PC-3 (cell line): ENCODE measurements around the gene MACROD2. TPM values are rescaled to one million over a fixed set of nuclear protein-coding genes. Genes with fewer than 3 reads are reported as not detected.
A peak's percentile ranks its signal among the peaks of the same experiment; 100 is the strongest.

Experiments used
- ATAC-seq: fragments of 200-7000 bp; cut with Tn5 transposase; 2 replicates; pipeline ENCODE4 v1.9.1; 2020; ENCODE audit warnings: mild to moderate bottlenecking, moderate library complexity
- BruUV-seq: library from RNA; stranded (reverse); fragments of 400-500 nt; replicated peaks from 2 replicates; lab custom pipeline; 2021; lab: Mats Ljungman, UMichigan
- CTCF ChIA-PET: fragments of 300-600 bp; sonication (Branson Sonifier 250); formaldehyde crosslinking; loops from one replicate; lab custom pipeline; 2022; ENCODE audit warnings: antibody characterized with exemption; lab: Charles Lee
- POLR2A ChIA-PET: fragments of 300-600 bp; sonication (Branson Sonifier 250); formaldehyde crosslinking; loops from one replicate; lab custom pipeline; 2022; ENCODE audit warnings: antibody characterized with exemption; ENCODE audit not compliant: unreplicated experiment; lab: Charles Lee
- DNase-seq: peaks from one replicate; pipeline ENCODE4 v3.0.0-alpha.2; 2015
- H2AFZ ChIP-seq: fragments of 300-600 bp; sonication (generic); 2 replicates; pipeline ENCODE4 v1.6.0; 2016; ENCODE audit warnings: antibody characterized with exemption, low read length
- H3F3A ChIP-seq: fragments of 300-600 bp; sonication (generic); one replicate; pipeline ENCODE4 v1.6.0; 2017; ENCODE audit warnings: antibody characterized with exemption, low read length, control low read depth, mild to moderate bottlenecking; ENCODE audit not compliant: unreplicated experiment
- H3K27ac ChIP-seq: fragments of 300-600 bp; sonication (generic); 2 replicates; pipeline ENCODE4 v1.5.1; 2016; ENCODE audit warnings: mild to moderate bottlenecking, low read length
- H3K27me3 ChIP-seq: fragments of 300-600 bp; sonication (generic); 2 replicates; pipeline ENCODE4 v1.6.1; 2016; ENCODE audit warnings: low read length, mixed read lengths
- H3K36me3 ChIP-seq: fragments of 300-600 bp; sonication (generic); 2 replicates; pipeline ENCODE4 v1.6.1; 2016; ENCODE audit warnings: low read depth, mixed run types, low read length, mixed read lengths
- H3K4me1 ChIP-seq: fragments of 300-600 bp; sonication (generic); 2 replicates; pipeline ENCODE4 v1.5.1; 2016; ENCODE audit warnings: low read length; ENCODE audit not compliant: insufficient read depth
- H3K4me2 ChIP-seq: fragments of 300-600 bp; sonication (generic); 2 replicates; pipeline ENCODE4 v1.6.0; 2016; ENCODE audit warnings: low read length
- H3K4me3 ChIP-seq: fragments of 300-600 bp; sonication (generic); 2 replicates; pipeline ENCODE4 v1.5.1; 2016; ENCODE audit warnings: mild to moderate bottlenecking, low read length, mixed read lengths
- H3K79me2 ChIP-seq: fragments of 300-600 bp; sonication (generic); 2 replicates; pipeline ENCODE4 v1.6.1; 2017; ENCODE audit warnings: low read length, mixed read lengths
- H3K9ac ChIP-seq: fragments of 300-600 bp; sonication (generic); 2 replicates; pipeline ENCODE4 v1.6.0; 2016; ENCODE audit warnings: mild to moderate bottlenecking, low read length
- H3K9me2 ChIP-seq: fragments of 300-600 bp; sonication (generic); replicated peaks from 2 replicates; pipeline ENCODE4 v1.6.1; 2016; ENCODE audit warnings: mixed run types, low read length, mixed read lengths
- H3K9me3 ChIP-seq: fragments of 300-600 bp; sonication (generic); 2 replicates; pipeline ENCODE4 v1.6.1; 2016; ENCODE audit warnings: low read length, mixed read lengths
- H4K20me1 ChIP-seq: fragments of 300-600 bp; sonication (generic); 2 replicates; pipeline ENCODE4 v1.6.1; 2016; ENCODE audit warnings: low read length, mixed read lengths
- EZH2 ChIP-seq: fragments of 300-600 bp; sonication (generic); IDR thresholded peaks from one replicate; pipeline ENCODE4 v1.6.1; 2017; ENCODE audit warnings: antibody characterized with exemption, mild to moderate bottlenecking, low read length; ENCODE audit not compliant: unreplicated experiment
- EZH2phosphoT487 ChIP-seq: fragments of 300-600 bp; sonication (generic); IDR thresholded peaks from 2 replicates; pipeline ENCODE4 v1.6.1; 2018; ENCODE audit warnings: mild to moderate bottlenecking, antibody characterized with exemption, low read length, borderline replicate concordance
- intact Hi-C: fragments of 100-400 bp; cut with micrococcal nuclease; formaldehyde crosslinking; loops from 2 replicates; pipeline ENCODE4 v1.9.0; 2023
- total RNA-seq: library from RNA; depleted of rRNA; stranded (reverse); fragments of >200 nt; gene quantifications from 2 replicates; pipeline ENCODE4 v1.2.3, GENCODE V29; 2014
- TF ChIP-seq, protein P1 (sequence below): fragments of 300-600 bp; sonication (generic); conservative IDR thresholded peaks from 2 replicates; pipeline ENCODE4 v1.5.1; 2017; ENCODE audit warnings: antibody characterized with exemption, low read depth, mild to moderate bottlenecking, low read length

MACROD2 gene
- total RNA-seq, 1 experiment from 2014 or later, result 3.1 TPM

DNA sequence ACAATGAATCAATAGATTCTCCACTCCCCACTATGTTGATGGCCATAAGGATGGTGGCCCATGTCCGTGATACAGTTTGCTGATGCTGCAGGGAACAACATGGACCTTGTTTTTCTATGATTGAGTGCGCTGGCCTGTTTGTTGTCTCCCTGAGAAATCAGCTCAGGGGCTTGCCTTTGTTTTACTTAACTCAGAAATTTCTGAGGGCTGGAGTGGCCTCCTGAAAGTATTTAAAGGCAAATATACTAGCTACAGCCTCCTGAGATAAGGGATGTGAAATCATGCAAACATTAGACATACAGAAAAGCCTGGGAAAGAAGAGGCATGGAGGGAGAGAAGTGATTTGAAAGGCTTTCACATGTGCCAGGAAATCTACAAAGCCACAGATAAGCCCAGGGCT, 512.4 kb downstream of the MACROD2 start:
- intact Hi-C loops, result no loop called here

DNA sequence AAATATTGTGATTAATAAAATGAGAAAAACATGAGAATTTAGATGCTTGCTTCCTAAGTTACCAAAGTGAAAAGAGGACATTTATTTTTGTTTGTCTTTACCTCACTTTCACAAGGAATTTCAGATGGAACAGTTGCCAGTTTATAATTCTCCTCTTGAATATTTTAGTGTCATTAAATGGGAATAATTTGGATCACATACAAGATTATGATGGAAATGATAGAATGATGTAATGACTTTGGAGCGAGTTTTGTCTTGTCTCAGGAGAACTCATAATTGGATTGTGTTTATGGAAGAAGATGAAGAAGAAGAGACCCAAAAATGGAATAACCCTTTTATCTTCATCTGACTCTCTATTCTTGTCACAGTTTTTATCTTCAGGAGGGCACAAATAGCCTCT, 515.0 kb downstream of the MACROD2 start:
- Histone ChIP-seq H3K27me3 (no peaks in the 10 kb centered on the region), H3K79me2 (no peaks in the 10 kb centered on the region), H4K20me1 (no peaks in the 10 kb centered on the region), H3K9me3 (no peaks in the 10 kb centered on the region), H3K27ac (no peak overlapping the region), H3K9ac (no peak overlapping the region), H3K4me1 (no peaks in the 10 kb centered on the region), H3F3A (no peaks in the 10 kb centered on the region), H3K36me3 (no peaks in the 10 kb centered on the region), H2AFZ (no peak overlapping the region), H3K4me2 (no peak overlapping the region), H3K4me3 (no peak overlapping the region), H3K9me2 (no peaks in the 10 kb centered on the region)
- BruUV-seq, result no TSS peak
- ATAC-seq, result no peak
- TF ChIP-seq, protein P1, sequence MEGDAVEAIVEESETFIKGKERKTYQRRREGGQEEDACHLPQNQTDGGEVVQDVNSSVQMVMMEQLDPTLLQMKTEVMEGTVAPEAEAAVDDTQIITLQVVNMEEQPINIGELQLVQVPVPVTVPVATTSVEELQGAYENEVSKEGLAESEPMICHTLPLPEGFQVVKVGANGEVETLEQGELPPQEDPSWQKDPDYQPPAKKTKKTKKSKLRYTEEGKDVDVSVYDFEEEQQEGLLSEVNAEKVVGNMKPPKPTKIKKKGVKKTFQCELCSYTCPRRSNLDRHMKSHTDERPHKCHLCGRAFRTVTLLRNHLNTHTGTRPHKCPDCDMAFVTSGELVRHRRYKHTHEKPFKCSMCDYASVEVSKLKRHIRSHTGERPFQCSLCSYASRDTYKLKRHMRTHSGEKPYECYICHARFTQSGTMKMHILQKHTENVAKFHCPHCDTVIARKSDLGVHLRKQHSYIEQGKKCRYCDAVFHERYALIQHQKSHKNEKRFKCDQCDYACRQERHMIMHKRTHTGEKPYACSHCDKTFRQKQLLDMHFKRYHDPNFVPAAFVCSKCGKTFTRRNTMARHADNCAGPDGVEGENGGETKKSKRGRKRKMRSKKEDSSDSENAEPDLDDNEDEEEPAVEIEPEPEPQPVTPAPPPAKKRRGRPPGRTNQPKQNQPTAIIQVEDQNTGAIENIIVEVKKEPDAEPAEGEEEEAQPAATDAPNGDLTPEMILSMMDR, result no peak
- TF ChIP-seq EZH2, result no peak
- no peak for TF ChIP-seq EZH2phosphoT487
- intact Hi-C loops, result no loop called here
- POLR2A ChIA-PET, result no interaction called here
- CTCF ChIA-PET, result no interaction called here
- no peak for DNase-seq

More for the DNA sequence above, 512.4 kb downstream of the MACROD2 start:
- ChIA-PET POLR2A (no interaction called here), CTCF (no interaction called here)
- H3K4me1 ChIP-seq, result no peaks in the 10 kb centered on the region
- H2AFZ ChIP-seq, result no peak overlapping the region
- H3K27me3 ChIP-seq, result no peaks in the 10 kb centered on the region
- no peaks in the 10 kb centered on the region for H3K79me2 ChIP-seq
- no peak overlapping the region for H3K27ac ChIP-seq
- DNase-seq (no peak), ATAC-seq (no peak)
- H4K20me1 ChIP-seq, result no peaks in the 10 kb centered on the region
- no peak overlapping the region for H3K4me3 ChIP-seq
- H3K36me3 ChIP-seq, result no peaks in the 10 kb centered on the region
- no peak overlapping the region for H3K4me2 ChIP-seq
- no TSS peak for BruUV-seq
- H3K9me2 ChIP-seq, result no peaks in the 10 kb centered on the region
- no peak overlapping the region for H3K9ac ChIP-seq
- no peaks in the 10 kb centered on the region for H3K9me3 ChIP-seq
- TF ChIP-seq EZH2phosphoT487 (no peak), EZH2 (no peak)
- TF ChIP-seq, protein P1, result no peak
- H3F3A ChIP-seq, result no peaks in the 10 kb centered on the region

DNA sequence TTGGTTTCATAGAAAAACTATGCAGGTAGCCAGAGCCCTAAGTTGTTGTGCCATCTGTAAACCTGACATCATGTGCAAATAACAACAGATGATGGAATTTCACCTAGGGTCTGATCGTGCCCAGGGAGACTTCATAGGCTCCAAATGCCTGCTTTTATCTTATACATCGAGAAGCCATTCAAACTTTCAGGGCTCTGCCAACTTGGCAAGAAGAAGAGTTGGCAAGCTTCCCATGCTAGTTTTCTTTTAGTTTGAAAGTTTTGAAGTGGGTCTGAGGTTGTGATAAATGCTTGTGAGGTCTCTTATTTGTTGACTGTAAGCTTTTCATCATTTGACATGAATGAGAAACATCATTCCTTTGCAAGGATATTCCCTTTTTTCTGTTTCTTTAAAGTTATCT, 517.5 kb downstream of the MACROD2 start:
- POLR2A ChIA-PET, result no interaction called here
- no peaks in the 10 kb centered on the region for H3K36me3 ChIP-seq
- no peaks in the 10 kb centered on the region for H3K9me3 ChIP-seq
- no peaks in the 10 kb centered on the region for H3K27me3 ChIP-seq
- intact Hi-C loops, result no loop called here
- H3K79me2 ChIP-seq, result no peaks in the 10 kb centered on the region
- no peaks in the 10 kb centered on the region for H3K9me2 ChIP-seq
- CTCF ChIA-PET, result no interaction called here
- no TSS peak for BruUV-seq
- H4K20me1 ChIP-seq, result no peaks in the 10 kb centered on the region
- H3K27ac ChIP-seq, result no peak overlapping the region
- H3K4me1 ChIP-seq, result no peaks in the 10 kb centered on the region
- ATAC-seq (no peak), DNase-seq (peak; percentile 23)
- no peaks in the 10 kb centered on the region for H3F3A ChIP-seq
- H3K4me3 ChIP-seq, result no peak overlapping the region
- no peak overlapping the region for H3K9ac ChIP-seq
- H3K4me2 ChIP-seq, result no peak overlapping the region
- no peak for TF ChIP-seq EZH2
- TF ChIP-seq EZH2phosphoT487, result no peak
- TF ChIP-seq, protein P1, result no peak
- H2AFZ ChIP-seq, result no peak overlapping the region
